Measurements from ENCODE around the gene PPP1R26.
A peak's percentile ranks its signal among the peaks of the same experiment; 100 is the strongest.

Gene PPP1R26

DNA sequence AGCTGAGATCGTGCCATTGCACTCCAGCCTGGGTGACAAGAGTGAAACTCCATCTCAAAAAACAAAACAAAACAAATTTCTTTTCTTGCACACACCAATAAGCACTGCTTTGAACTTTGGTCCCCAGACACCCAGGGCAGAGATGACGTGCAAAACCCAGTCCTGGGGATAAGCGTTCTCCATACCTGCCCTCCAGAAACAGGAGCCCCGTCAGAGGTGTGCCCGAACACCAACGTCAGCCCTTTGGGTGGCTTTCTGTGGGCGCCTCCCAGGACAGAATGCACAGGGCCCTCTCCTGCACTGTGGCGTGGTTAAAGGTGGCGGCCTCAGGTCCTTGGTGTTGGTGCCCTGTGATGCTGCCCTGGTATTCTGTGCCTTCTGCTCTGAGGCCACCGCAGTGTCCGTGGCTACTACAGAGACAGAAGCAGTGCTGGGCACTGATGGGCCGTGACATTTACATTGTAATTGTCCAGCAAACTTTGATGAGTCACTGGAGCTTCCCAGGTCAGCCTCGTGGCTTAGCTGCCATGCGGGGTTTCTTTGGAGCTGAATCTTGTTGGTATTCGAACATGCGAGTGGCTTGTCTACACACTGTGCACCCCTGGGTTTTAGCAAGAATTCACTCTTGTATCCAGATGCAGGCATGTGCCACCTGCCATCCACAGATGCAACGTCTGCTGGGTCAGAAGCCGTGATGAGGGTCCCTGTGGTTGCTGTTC, 9.8 kb downstream of the PPP1R26 start:
- Histone ChIP-seq H3K4me3 (no peak overlapping the region), H3K36me3 (peaks cover 0 to 45% (median 26%) of the 10 kb centered on the region in 11 experiments; a peak in 15 of 22 replicates), H3K4me2 (0 out of 22 replicates have a peak overlapping the region, but pooled peaks of 1 of the 11 experiments have one; percentile 7), H3K27me3 (peaks cover 0 to 3% (median 0%) of the 10 kb centered on the region in 11 experiments; a peak in 1 of 22 replicates), H3K9me3 (replicated peaks in 1 of 11) (no peaks in the 10 kb centered on the region), H4K20me1 (peaks cover 0 to 48% (median 0%) of the 10 kb centered on the region in 11 experiments; a peak in 8 of 22 replicates), H3K4me1 (peaks cover 0 to 6% (median 0%) of the 10 kb centered on the region in 10 experiments; a peak in 1 of 20 replicates), H3K27ac (no peak overlapping the region), H3K9ac (no peak overlapping the region)
- no peak for TF ChIP-seq Cebpa-rat (IDR thresholded peaks at IDR 0.05)

DNA sequence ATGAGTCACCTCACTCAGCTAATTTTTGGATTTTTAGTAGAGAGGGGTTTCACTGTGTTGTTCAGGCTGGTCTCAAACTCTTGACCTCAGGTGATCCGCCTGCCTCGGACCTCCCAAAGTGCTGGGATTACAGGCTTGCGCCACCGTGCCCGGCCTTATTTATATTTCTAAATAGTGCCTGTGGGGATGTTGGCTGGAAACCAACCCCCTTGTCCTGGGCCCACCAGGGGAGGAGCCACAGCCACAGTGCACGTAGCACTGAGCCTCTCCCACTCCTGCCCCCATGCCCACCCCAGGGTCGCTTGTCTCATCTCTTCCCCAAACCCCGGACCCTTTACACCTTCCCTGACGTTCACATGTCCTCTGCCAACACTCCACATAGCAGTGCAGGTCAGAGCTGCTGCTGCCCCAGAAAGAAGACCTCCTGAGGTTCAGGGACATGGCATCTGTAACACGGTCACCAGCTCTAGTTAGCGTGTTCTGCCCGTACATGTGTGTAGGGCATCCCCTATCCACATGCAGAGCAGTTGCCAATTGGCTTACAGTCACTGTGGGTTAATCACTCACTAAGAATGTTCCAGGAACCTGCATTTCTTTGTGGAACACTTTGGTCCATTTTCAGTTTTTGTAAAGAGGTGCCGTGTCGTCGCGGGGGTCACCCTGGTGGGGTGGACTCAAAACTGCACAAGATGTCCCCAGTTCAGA, 10.7 kb downstream of the PPP1R26 start:
- no peaks in the 10 kb centered on the region for H3K9me3 ChIP-seq (replicated peaks in 1 of 11)
- no peak overlapping the region for H3K9ac ChIP-seq
- H3K36me3 ChIP-seq: peaks cover 0 to 35% (median 19%) of the 10 kb centered on the region in 11 experiments; a peak in 13 of 22 replicates
- H3K4me2 ChIP-seq: no peak overlapping the region
- H3K4me1 ChIP-seq: peaks cover 0 to 6% (median 0%) of the 10 kb centered on the region in 10 experiments; a peak in 1 of 20 replicates
- no peak overlapping the region for H3K27ac ChIP-seq
- H3K27me3 ChIP-seq: no peaks in the 10 kb centered on the region
- peaks cover 0 to 46% (median 0%) of the 10 kb centered on the region in 11 experiments; a peak in 6 of 22 replicates for H4K20me1 ChIP-seq
- H3K4me3 ChIP-seq: no peak overlapping the region
- no peak for TF ChIP-seq Cebpa-rat (IDR thresholded peaks at IDR 0.05)

DNA sequence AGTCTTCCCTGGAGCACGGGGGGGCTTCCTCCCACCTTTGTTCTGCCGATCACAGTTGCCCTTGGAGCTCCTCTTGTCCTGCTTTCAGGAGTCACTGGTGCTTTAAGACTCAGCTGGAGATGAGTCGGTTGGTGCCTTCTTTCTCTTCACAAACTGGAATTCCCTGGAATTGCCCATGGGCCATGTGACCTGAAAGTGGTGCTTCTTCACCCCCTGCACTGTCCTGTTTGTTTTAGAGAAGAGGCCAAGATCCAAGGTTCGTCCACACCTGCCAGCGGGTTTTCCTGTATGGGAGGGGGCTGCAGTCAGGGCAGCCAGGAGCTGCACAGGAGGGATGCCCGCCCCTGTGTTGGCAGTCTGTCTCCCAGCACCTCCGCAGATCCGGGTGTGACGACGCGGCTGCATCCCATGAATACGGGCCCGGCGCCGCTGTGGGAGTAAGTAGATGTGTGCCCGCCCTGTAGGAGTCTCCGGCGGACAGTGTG, 11.4 kb downstream of the PPP1R26 start:
- H3K4me1 ChIP-seq: peaks cover 0 to 6% (median 0%) of the 10 kb centered on the region in 10 experiments; a peak in 1 of 20 replicates
- no peak overlapping the region for H3K27ac ChIP-seq
- peaks cover 0 to 38% (median 0%) of the 10 kb centered on the region in 11 experiments; a peak in 6 of 22 replicates for H4K20me1 ChIP-seq
- no peak overlapping the region for H3K9ac ChIP-seq
- no peaks in the 10 kb centered on the region for H3K9me3 ChIP-seq (replicated peaks in 1 of 11)
- peaks cover 0 to 28% (median 12%) of the 10 kb centered on the region in 11 experiments; a peak in 12 of 22 replicates for H3K36me3 ChIP-seq
- no peak for TF ChIP-seq Cebpa-rat (IDR thresholded peaks at IDR 0.05)
- H3K4me3 ChIP-seq: no peak overlapping the region
- H3K27me3 ChIP-seq: no peaks in the 10 kb centered on the region
- H3K4me2 ChIP-seq: no peak overlapping the region

DNA sequence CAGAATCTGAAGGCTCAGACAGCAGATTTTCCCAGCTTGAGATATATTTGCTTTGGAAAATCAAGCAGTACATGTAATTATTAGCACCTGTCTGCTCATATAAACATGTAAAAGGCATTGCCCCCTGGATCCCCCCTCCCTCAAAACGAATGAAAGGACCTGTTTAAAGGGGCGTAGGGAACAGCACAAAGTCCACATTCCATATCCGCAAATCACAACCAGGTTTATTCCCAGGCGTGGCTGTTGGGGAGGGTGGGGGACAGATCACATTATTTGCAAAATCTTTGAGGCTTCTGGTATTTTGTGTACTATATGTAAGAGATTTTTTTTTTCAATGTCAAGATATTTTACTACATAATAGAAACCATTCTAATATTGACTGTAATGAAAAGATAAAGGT, 12.2 kb downstream of the PPP1R26 start:
- Histone ChIP-seq H3K36me3 (peaks cover 0 to 21% (median 7%) of the 10 kb centered on the region in 11 experiments; a peak in 10 of 22 replicates), H3K4me3 (no peak overlapping the region), H4K20me1 (peaks cover 0 to 31% (median 0%) of the 10 kb centered on the region in 11 experiments; a peak in 5 of 22 replicates), H3K27me3 (no peaks in the 10 kb centered on the region), H3K9me3 (replicated peaks in 1 of 11) (no peaks in the 10 kb centered on the region), H3K27ac (no peak overlapping the region), H3K9ac (no peak overlapping the region), H3K4me2 (no peak overlapping the region), H3K4me1 (peaks cover 0 to 6% (median 0%) of the 10 kb centered on the region in 10 experiments; a peak in 1 of 20 replicates)
- TF ChIP-seq Cebpa-rat (IDR thresholded peaks at IDR 0.05): no peak

DNA sequence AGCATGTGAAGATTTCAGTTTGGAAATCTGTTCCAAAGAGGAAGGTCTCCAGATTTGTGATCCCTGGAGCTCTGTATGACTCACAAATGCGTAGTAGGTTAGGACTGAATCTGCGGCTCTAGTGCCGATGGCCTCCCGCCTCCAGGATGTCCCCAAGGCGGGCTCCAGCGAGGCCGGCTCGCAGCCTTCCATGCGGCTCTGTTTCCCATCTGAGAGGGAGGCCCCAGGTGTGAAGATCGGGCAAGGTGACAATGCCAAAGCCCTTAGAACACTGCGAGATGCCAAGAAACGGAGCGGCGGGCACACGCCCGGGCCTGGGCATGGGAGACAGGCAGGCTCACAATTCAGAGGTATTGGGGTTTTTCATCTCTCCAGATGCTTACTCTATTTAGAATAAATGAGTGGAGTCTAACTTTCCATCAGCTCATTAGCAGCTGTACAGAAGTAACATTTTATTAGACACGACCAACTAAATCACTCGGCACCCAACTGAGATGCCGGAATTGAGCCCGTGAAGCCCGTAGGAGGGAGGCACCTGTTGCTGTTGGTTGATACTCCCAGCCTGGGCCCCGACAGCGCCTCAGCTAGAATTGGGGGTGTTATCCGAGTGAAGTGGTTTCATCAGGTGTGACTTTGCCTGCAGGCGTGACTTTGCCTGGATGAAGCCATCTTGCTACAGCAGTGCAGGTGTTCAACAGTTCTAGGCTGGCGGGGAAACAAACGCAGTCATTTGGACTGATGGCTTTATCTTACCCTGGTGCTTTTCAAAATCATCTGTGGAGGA, 13.5 kb downstream of the PPP1R26 start:
- Histone ChIP-seq H3K36me3 (peaks cover 0 to 8% (median 0%) of the 10 kb centered on the region in 11 experiments; a peak in 5 of 22 replicates), H3K27me3 (no peaks in the 10 kb centered on the region), H4K20me1 (peaks cover 0 to 18% (median 0%) of the 10 kb centered on the region in 11 experiments; a peak in 4 of 22 replicates), H3K4me2 (no peak overlapping the region), H3K9me3 (replicated peaks in 1 of 11) (no peaks in the 10 kb centered on the region), H3K4me1 (peaks cover 0 to 6% (median 0%) of the 10 kb centered on the region in 10 experiments; a peak in 1 of 20 replicates), H3K4me3 (no peak overlapping the region), H3K9ac (no peak overlapping the region), H3K27ac (no peak overlapping the region)
- TF ChIP-seq Cebpa-rat (IDR thresholded peaks at IDR 0.05): no peak

DNA sequence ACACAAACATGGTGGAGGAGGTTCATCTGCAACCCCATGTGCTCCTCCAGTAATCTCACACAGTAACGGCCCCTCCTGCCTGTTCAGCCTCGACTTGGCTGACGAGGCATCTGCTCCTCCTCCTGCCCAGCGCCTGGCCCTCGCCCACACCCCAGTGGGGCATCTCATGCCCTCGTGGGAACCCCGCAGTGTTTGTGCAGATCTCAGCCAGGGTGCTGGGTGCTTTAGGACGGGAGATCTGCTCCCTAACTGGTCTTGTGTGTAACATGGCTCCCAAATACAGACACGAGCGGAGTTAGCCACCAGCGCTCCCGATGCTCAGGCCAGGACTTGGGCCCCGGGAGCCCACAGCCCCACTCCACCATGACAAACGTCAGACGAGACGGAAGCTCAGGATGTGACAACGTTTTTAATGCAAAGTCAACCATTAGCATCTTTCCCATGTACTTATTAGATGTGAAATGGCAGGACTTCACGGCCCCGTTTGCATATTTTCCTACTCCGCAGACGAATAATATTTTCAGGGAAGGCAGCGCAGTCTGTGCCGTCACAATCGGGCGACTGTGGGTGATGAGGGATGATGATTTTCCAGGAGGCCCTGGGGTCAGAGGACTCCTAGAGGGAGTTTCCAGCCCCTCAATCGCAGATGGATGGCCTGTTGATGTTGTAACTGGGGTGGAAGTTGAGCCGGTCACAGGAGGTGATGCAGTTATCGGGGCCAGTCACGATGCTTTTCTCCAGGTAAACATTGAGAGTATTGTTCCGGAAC, 15.4 kb downstream of the PPP1R26 start:
- Histone ChIP-seq H4K20me1 (peaks cover 0 to 9% (median 0%) of the 10 kb centered on the region in 11 experiments; a peak in 4 of 22 replicates), H3K36me3 (no peaks in the 10 kb centered on the region), H3K9me3 (replicated peaks in 1 of 11) (no peaks in the 10 kb centered on the region), H3K27me3 (no peaks in the 10 kb centered on the region), H3K4me2 (no peak overlapping the region), H3K4me1 (peaks cover 0 to 14% (median 10%) of the 10 kb centered on the region in 10 experiments; a peak in 16 of 20 replicates), H3K9ac (no peak overlapping the region), H3K4me3 (no peak overlapping the region), H3K27ac (no peak overlapping the region)
- no peak for TF ChIP-seq Cebpa-rat (IDR thresholded peaks at IDR 0.05)

DNA sequence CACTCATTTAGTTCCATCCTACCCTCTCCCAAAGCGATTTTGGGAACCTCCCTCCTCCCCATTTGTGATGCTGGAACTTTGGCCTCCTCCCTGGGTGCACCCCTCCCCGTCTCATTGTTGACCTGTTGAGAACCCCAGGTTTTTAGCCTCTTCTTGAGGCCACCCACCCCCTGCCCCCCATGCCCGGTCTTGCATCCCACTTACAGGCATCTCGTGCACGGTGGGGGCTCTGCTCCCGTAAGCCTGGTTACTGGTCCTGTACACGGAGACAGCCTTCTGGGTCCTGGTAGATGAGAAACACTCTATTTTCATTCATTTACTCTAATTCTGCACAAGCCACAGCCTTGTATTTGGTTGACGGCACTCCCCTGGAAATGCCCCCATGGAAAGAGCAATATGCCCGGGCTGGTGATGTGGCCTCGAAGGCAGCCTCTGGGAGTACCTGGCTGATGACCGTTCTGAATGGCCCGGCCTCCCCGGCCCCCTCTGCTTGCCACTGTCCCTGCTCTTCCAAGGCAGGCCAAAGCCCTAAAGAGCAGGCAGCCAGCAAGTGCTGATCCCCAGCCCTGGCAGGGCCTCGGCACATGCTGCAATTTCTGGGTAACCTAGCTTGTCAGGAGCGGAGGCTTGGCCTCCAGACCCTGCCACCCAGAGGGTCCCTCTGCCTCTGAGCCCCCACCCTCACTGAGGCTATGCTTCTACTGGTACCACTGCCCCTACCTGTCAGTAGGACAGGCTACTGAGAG, 19.0 kb downstream of the PPP1R26 start:
- H4K20me1 ChIP-seq: peaks cover 11 to 40% (median 26%) of the 10 kb centered on the region in 11 experiments; a peak in 21 of 22 replicates
- H3K9me3 ChIP-seq (replicated peaks in 1 of 11): no peaks in the 10 kb centered on the region
- peak overlapping the region in 10 of 11 experiments; percentile 97 to 100 (median 99); a peak in 17 of 22 replicates for H3K4me2 ChIP-seq
- H3K27me3 ChIP-seq: no peaks in the 10 kb centered on the region
- H3K36me3 ChIP-seq: peaks cover 12 to 23% (median 20%) of the 10 kb centered on the region in 11 experiments
- no peak overlapping the region for H3K27ac ChIP-seq
- H3K4me1 ChIP-seq: peaks cover 18 to 34% (median 28%) of the 10 kb centered on the region in 10 experiments
- peak overlapping the region in 3 of 11 experiments; percentile 97 to 99 (median 97); a peak in 5 of 22 replicates for H3K9ac ChIP-seq
- H3K4me3 ChIP-seq: peak overlapping the region in 1 of 10 experiments; percentile 94; a peak in 1 of 20 replicates
- TF ChIP-seq Cebpa-rat (IDR thresholded peaks at IDR 0.05): no peak
